Activated B cell treated with CpG ODN at 0.5 μM for 24 hours (primary cell): ENCODE results near the gene ARHGAP24. TPM values are rescaled to one million over a fixed set of nuclear protein-coding genes. Genes with fewer than 3 reads are reported as not detected.
A peak's percentile ranks its signal among the peaks of the same experiment; 100 is the strongest.

Source experiments
- ATAC-seq: fragments of 200-7000 bp; cut with Tn5 transposase; one replicate; pipeline ENCODE4 v1.10.0; 2021; ENCODE audit warnings: low read depth, mild to moderate bottlenecking, moderate library complexity
- CTCF ChIA-PET: fragments of 350-600 bp; sonication (Branson Sonifier 250); formaldehyde crosslinking; loops from one replicate; lab custom pipeline; 2021; ENCODE audit warnings: antibody characterized with exemption; lab: Charles Lee
- POLR2A ChIA-PET: fragments of 350-600 bp; sonication (Branson Sonifier 250); formaldehyde crosslinking; loops from one replicate; lab custom pipeline; 2021; ENCODE audit warnings: antibody characterized with exemption; lab: Charles Lee
- DNase-seq: peaks from one replicate; pipeline ENCODE4 v3.0.0; 2022
- H3K27ac Mint-ChIP-seq: one replicate; pipeline ENCODE4 v1.8.0; 2020; ENCODE audit warnings: mixed read lengths
- H3K27me3 Mint-ChIP-seq: one replicate; pipeline ENCODE4 v1.8.0; 2021; ENCODE audit warnings: mixed read lengths
- H3K36me3 Mint-ChIP-seq: one replicate; pipeline ENCODE4 v1.8.0; 2021; ENCODE audit warnings: low read depth, mixed read lengths
- H3K4me1 Mint-ChIP-seq: one replicate; pipeline ENCODE4 v1.8.0; 2021; ENCODE audit warnings: mixed read lengths
- H3K4me3 Mint-ChIP-seq: one replicate; pipeline ENCODE4 v1.8.0; 2020; ENCODE audit warnings: mild to moderate bottlenecking, mixed read lengths
- H3K9me3 Mint-ChIP-seq: one replicate; pipeline ENCODE4 v1.8.0; 2020; ENCODE audit warnings: mixed read lengths
- CTCF ChIP-seq: fragments of 200-600 bp; IDR thresholded peaks from one replicate; pipeline ENCODE4 v1.8.0; 2022; ENCODE audit warnings: antibody characterized with exemption, mild to moderate bottlenecking
- intact Hi-C: fragments of 100-400 bp; cut with micrococcal nuclease; formaldehyde crosslinking; loops from one replicate; pipeline ENCODE4 v1.15.1; 2024
- total RNA-seq: library from RNA; stranded (reverse); gene quantifications from 2 replicates; pipeline ENCODE4 v1.2.3, GENCODE V29; 2022

Gene ARHGAP24
- total RNA-seq, 1 donor from 2014 or later, result 231 TPM

- TF ChIP-seq CTCF, result peak; percentile 28
- Mint-ChIP-seq H3K4me1 (peaks cover 73% of the 10 kb centered on the region), H3K27ac (peak overlapping the region; percentile 41), H3K27me3 (no peaks in the 10 kb centered on the region), H3K9me3 (no peaks in the 10 kb centered on the region), H3K36me3 (peaks cover 11% of the 10 kb centered on the region), H3K4me3 (no peak overlapping the region)
- ChIA-PET POLR2A (interaction anchor here (0.9 to 1.7 kb wide), 4 partner anchors 31 to 273 kb away, joined by 4 to 7 read pairs (median 5); partner anchors contain the start of gene ARHGAP24), CTCF (interaction anchor here (0.5 to 5.8 kb wide), 41 partner anchors 8 to 664 kb away, joined by 3 to 78 read pairs (median 3); partner anchors contain the start of gene ARHGAP24)
- no peak for DNase-seq
- intact Hi-C loops, result loop anchor here (1.0 to 5.0 kb wide), 12 partner anchors 46 to 663 kb away; partner anchors contain the start of gene ARHGAP24
- ATAC-seq, result peak; percentile 73
Observed at GRCh38 chr4:85747882-85748491, 273.0 kb downstream of the ARHGAP24 start.

GRCh38 chr4:85748654-85749053 is 273.7 kb downstream of the ARHGAP24 start:
- intact Hi-C loops, result loop anchor here (1.0 to 5.0 kb wide), 12 partner anchors 46 to 664 kb away; partner anchors contain the start of gene ARHGAP24
- no peak for DNase-seq

GRCh38 chr4:85751866-85752265 is 276.9 kb downstream of the ARHGAP24 start:
- Mint-ChIP-seq H3K36me3 (peaks cover 20% of the 10 kb centered on the region), H3K4me3 (no peak overlapping the region), H3K27me3 (no peaks in the 10 kb centered on the region), H3K27ac (no peak overlapping the region), H3K4me1 (peaks cover 46% of the 10 kb centered on the region), H3K9me3 (no peaks in the 10 kb centered on the region)
- ATAC-seq (no peak), DNase-seq (no peak)
- ChIA-PET CTCF (interaction anchor here (1.0 kb wide), 2 partner anchors 11 to 46 kb away, joined by 3 read pairs; no protein-coding TSS in a partner anchor), POLR2A (no interaction called here)
- no peak for TF ChIP-seq CTCF
- intact Hi-C loops, result no loop called here

More at GRCh38 chr4:85748654-85749053, 273.7 kb downstream of the ARHGAP24 start:
- Mint-ChIP-seq H3K4me1 (peaks cover 68% of the 10 kb centered on the region), H3K27me3 (no peaks in the 10 kb centered on the region), H3K4me3 (no peak overlapping the region), H3K9me3 (no peaks in the 10 kb centered on the region), H3K36me3 (peaks cover 9% of the 10 kb centered on the region), H3K27ac (no peak overlapping the region)
- TF ChIP-seq CTCF, result no peak
- no peak for ATAC-seq
- ChIA-PET CTCF (interaction anchor here (0.6 to 5.8 kb wide), 14 partner anchors 8 to 600 kb away, joined by 3 to 78 read pairs (median 6); partner anchors contain the start of gene ARHGAP24), POLR2A (interaction anchor here (0.6 to 1.7 kb wide), 2 partner anchors 30 to 138 kb away, joined by 4 to 13 read pairs; no protein-coding TSS in a partner anchor)

- no peak overlapping the region for H3K27ac Mint-ChIP-seq
- ChIA-PET POLR2A (interaction anchor here (0.6 kb wide), 2 partner anchors 99 to 290 kb away, joined by 3 read pairs; no protein-coding TSS in a partner anchor), CTCF (interaction anchor here (1.3 kb wide), 1 partner anchor 10 kb away, joined by 4 read pairs; no protein-coding TSS in a partner anchor)
- ATAC-seq, result no peak
- H3K4me1 Mint-ChIP-seq, result peaks cover 19% of the 10 kb centered on the region
- peaks cover 42% of the 10 kb centered on the region for H3K36me3 Mint-ChIP-seq
- TF ChIP-seq CTCF, result no peak
- DNase-seq, result no peak
- no peaks in the 10 kb centered on the region for H3K27me3 Mint-ChIP-seq
- intact Hi-C loops, result no loop called here
- no peaks in the 10 kb centered on the region for H3K9me3 Mint-ChIP-seq
- no peak overlapping the region for H3K4me3 Mint-ChIP-seq
Observed at GRCh38 chr4:85755285-85755684, 280.3 kb downstream of the ARHGAP24 start.

- no peak overlapping the region for H3K27ac Mint-ChIP-seq
- CTCF ChIA-PET, result interaction anchor here (1.3 to 2.3 kb wide), 3 partner anchors 9 to 212 kb away, joined by 3 to 12 read pairs (median 7); no protein-coding TSS in a partner anchor
- no peaks in the 10 kb centered on the region for H3K27me3 Mint-ChIP-seq
- H3K36me3 Mint-ChIP-seq, result peaks cover 50% of the 10 kb centered on the region
- H3K9me3 Mint-ChIP-seq, result no peaks in the 10 kb centered on the region
- POLR2A ChIA-PET, result no interaction called here
- intact Hi-C loops, result loop anchor here (1.0 to 2.0 kb wide), 3 partner anchors 39 to 287 kb away; no protein-coding TSS in a partner anchor
- ATAC-seq (peak; percentile 31), DNase-seq (no peak)
- no peak overlapping the region for H3K4me3 Mint-ChIP-seq
- no peak for TF ChIP-seq CTCF
- peaks cover 14% of the 10 kb centered on the region for H3K4me1 Mint-ChIP-seq
Observed at GRCh38 chr4:85756938-85757337, 282.0 kb downstream of the ARHGAP24 start.
